Cardiac muscle cell (in vitro differentiated cells and primary cell): Measurements from ENCODE around the gene UNC13A. TPM values are rescaled to one million over a fixed set of nuclear protein-coding genes. Genes with fewer than 3 reads are reported as not detected.

ENCODE experiments used
- DNase-seq, 2 donors: peaks; one replicate each; pipeline versions ENCODE4 v3.0.0 to v3.0.0-alpha.2; 2010 to 2017; ENCODE audit warnings: low read depth in 1 of 2, low spot score in 1 of 2
- H3K27ac ChIP-seq: fragments of 200-600 bp; sonication (generic); 2 replicates; pipeline ENCODE4 v1.5.1; 2016
- H3K27me3 ChIP-seq: fragments of 200-600 bp; sonication (generic); 2 replicates; pipeline ENCODE4 v1.6.0; 2016; ENCODE audit warnings: control low read depth
- H3K36me3 ChIP-seq: fragments of 200-600 bp; sonication (generic); 2 replicates; pipeline ENCODE4 v1.5.1; 2016; ENCODE audit warnings: control low read depth
- H3K4me1 ChIP-seq: fragments of 200-600 bp; sonication (generic); 2 replicates; pipeline ENCODE4 v1.8.1; 2017; ENCODE audit warnings: low read depth, mild to moderate bottlenecking, mixed run types
- H3K4me3 ChIP-seq: fragments of 200-600 bp; sonication (generic); 2 replicates; pipeline ENCODE4 v1.5.1; 2016; ENCODE audit warnings: mild to moderate bottlenecking
- H3K9me3 ChIP-seq: fragments of 200-600 bp; sonication (generic); 2 replicates; pipeline ENCODE4 v1.5.1; 2017; ENCODE audit warnings: low read depth, mild to moderate bottlenecking, control low read depth
- CTCF ChIP-seq: IDR thresholded peaks from 2 replicates; pipeline ENCODE4 v1.5.1; 2012; ENCODE audit warnings: low read depth, mild to moderate bottlenecking, low read length
- polyA plus RNA-seq: library from polyadenylated mRNA; unstranded; fragments of >200 nt; fragmentation: Nextera tagmentation; extraction: Ambion mirVana; gene quantifications from 2 replicates; pipeline ENCODE4 v1.2.1, GENCODE V29; 2016
- total RNA-seq: library from RNA; depleted of rRNA; stranded (reverse); fragments of >200 nt; gene quantifications from 2 replicates; pipeline ENCODE4 v1.2.3, GENCODE V29; 2016

UNC13A gene
- total and polyA plus RNA-seq, 2 experiments from 2014 or later, result 0.31 to 0.54 TPM

- no peak for TF ChIP-seq CTCF
- Histone ChIP-seq H3K27me3 (no peaks in the 10 kb centered on the region), H3K4me1 (no peaks in the 10 kb centered on the region), H3K4me3 (no peak overlapping the region), H3K27ac (no peak overlapping the region), H3K9me3 (no peaks in the 10 kb centered on the region), H3K36me3 (no peaks in the 10 kb centered on the region)
- DNase-seq, result no peak
Measured at GRCh38 chr19:17625980-17626379, 62.2 kb downstream of the UNC13A start.

GRCh38 chr19:17625043-17625442 lies 63.1 kb downstream of the UNC13A start:
- Histone ChIP-seq H3K27ac (no peak overlapping the region), H3K4me3 (no peak overlapping the region), H3K36me3 (no peaks in the 10 kb centered on the region), H3K9me3 (no peaks in the 10 kb centered on the region), H3K27me3 (no peaks in the 10 kb centered on the region), H3K4me1 (no peaks in the 10 kb centered on the region)
- DNase-seq, result no peak
- TF ChIP-seq CTCF, result no peak

- no peak for TF ChIP-seq CTCF
- Histone ChIP-seq H3K9me3 (no peaks in the 10 kb centered on the region), H3K27me3 (no peaks in the 10 kb centered on the region), H3K36me3 (no peaks in the 10 kb centered on the region), H3K4me3 (no peak overlapping the region), H3K27ac (no peak overlapping the region), H3K4me1 (no peaks in the 10 kb centered on the region)
- DNase-seq, result no peak
Measured at GRCh38 chr19:17624314-17624991, 63.7 kb downstream of the UNC13A start.

GRCh38 chr19:17623224-17623935 lies 64.8 kb downstream of the UNC13A start:
- H3K9me3 ChIP-seq, result no peaks in the 10 kb centered on the region
- H3K4me1 ChIP-seq, result no peaks in the 10 kb centered on the region
- no peaks in the 10 kb centered on the region for H3K36me3 ChIP-seq
- DNase-seq, result no peak
- H3K27ac ChIP-seq, result no peak overlapping the region
- TF ChIP-seq CTCF, result no peak
- H3K27me3 ChIP-seq, result no peaks in the 10 kb centered on the region
- no peak overlapping the region for H3K4me3 ChIP-seq

GRCh38 chr19:17620696-17621095 lies 67.5 kb downstream of the UNC13A start:
- no peaks in the 10 kb centered on the region for H3K27me3 ChIP-seq
- no peak for DNase-seq
- no peak overlapping the region for H3K4me3 ChIP-seq
- H3K9me3 ChIP-seq, result no peaks in the 10 kb centered on the region
- TF ChIP-seq CTCF, result no peak
- no peaks in the 10 kb centered on the region for H3K4me1 ChIP-seq
- H3K36me3 ChIP-seq, result no peaks in the 10 kb centered on the region
- H3K27ac ChIP-seq, result no peak overlapping the region
